Sigmoid colon (tissue), 4 donors: ENCODE data around the gene ST6GALNAC3.

Experiments used
- POLR2AphosphoS5 ChIP-seq, 4 donors: sonication (generic); formaldehyde crosslinking; IDR thresholded peaks; one replicate each; pipeline ENCODE4 v1.6.1; 2017; ENCODE audit warnings: antibody characterized with exemption in 4 of 4
- TF ChIP-seq, protein P1 (sequence below), 4 experiments: fragments of 450-650 bp in 3 of 4; fragments of 200-600 bp in 1 of 4; IDR thresholded peaks; one replicate each; pipeline ENCODE4 v1.5.1; 2016 to 2019; ENCODE audit warnings: antibody characterized with exemption in 4 of 4, mild to moderate bottlenecking in 3 of 4, moderate library complexity in 2 of 4

DNA sequence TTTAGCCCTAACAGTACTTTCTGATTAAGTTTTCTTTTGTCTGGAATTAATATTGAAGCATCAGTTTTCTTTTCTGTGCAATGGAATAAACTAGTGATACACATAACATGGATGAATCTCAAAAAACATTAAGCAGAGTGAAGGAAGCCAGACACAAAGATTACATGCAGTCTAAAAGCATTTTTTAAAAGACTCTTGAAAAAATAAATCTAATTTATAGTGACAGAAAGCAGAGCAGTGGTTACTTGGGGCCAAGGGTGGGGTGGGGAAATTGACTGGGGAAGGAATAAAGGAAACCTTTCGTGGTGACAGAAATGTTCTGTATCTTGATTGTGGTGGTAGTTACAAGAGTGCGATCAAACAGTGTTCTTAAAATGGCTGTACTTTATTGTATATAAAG is 20.2 kb upstream of the ST6GALNAC3 start:
- TF ChIP-seq POLR2AphosphoS5 (IDR thresholded peaks at IDR 0.05): peak in 1 of 4 donors; percentile 57
- TF ChIP-seq, protein P1, sequence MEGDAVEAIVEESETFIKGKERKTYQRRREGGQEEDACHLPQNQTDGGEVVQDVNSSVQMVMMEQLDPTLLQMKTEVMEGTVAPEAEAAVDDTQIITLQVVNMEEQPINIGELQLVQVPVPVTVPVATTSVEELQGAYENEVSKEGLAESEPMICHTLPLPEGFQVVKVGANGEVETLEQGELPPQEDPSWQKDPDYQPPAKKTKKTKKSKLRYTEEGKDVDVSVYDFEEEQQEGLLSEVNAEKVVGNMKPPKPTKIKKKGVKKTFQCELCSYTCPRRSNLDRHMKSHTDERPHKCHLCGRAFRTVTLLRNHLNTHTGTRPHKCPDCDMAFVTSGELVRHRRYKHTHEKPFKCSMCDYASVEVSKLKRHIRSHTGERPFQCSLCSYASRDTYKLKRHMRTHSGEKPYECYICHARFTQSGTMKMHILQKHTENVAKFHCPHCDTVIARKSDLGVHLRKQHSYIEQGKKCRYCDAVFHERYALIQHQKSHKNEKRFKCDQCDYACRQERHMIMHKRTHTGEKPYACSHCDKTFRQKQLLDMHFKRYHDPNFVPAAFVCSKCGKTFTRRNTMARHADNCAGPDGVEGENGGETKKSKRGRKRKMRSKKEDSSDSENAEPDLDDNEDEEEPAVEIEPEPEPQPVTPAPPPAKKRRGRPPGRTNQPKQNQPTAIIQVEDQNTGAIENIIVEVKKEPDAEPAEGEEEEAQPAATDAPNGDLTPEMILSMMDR (IDR thresholded peaks at IDR 0.05): no peak
